SU-DHL-6 (cell line): ENCODE results near the gene NT5C3A.
"Not testable (repeated sequence)": the region's sequence is repeated elsewhere in the genome, so short reads cannot be mapped to it uniquely, and the experiment has no call there.

ENCODE experiments used
- CTCF ChIP-seq: fragments of 200-600 bp; sonication (generic); IDR thresholded peaks from one replicate; pipeline ENCODE4 v1.5.1; 2017; ENCODE audit warnings: antibody characterized with exemption, mild to moderate bottlenecking, low read length, moderate library complexity; ENCODE audit not compliant: insufficient read depth, poor library complexity, severe bottlenecking
- EZH2phosphoT487 ChIP-seq: fragments of 200-600 bp; sonication (generic), shearing (Covaris generic); conservative IDR thresholded peaks from 2 replicates; pipeline ENCODE4 v1.6.1; 2018; ENCODE audit warnings: mild to moderate bottlenecking, antibody characterized with exemption, low read length, moderate library complexity, mixed read lengths

- TF ChIP-seq CTCF, EZH2phosphoT487: not testable (repeated sequence)
These were observed 64.0 kb downstream of the NT5C3A start for GRCh38 chr7:32998361-32999171.
